Stomach smooth muscle (tissue), 2 donors: Measurements from ENCODE around the gene TMEM205.

Experiments
- H3K27ac ChIP-seq: one replicate; pipeline ENCODE4 v1.7.0; 2013; ENCODE audit warnings: mild to moderate bottlenecking, low read length, inconsistent platforms
- H3K27me3 ChIP-seq, 2 donors: one replicate each; pipeline ENCODE4 v1.7.0; 2013; ENCODE audit warnings: low read length in 2 of 2; ENCODE audit not compliant: insufficient read depth in 2 of 2, control insufficient read depth in 1 of 2
- H3K36me3 ChIP-seq, 2 donors: one replicate each; pipeline ENCODE4 v1.7.0; 2013; ENCODE audit warnings: low read length in 2 of 2; ENCODE audit not compliant: control insufficient read depth in 2 of 2, insufficient read depth in 2 of 2
- H3K4me1 ChIP-seq: one replicate; pipeline ENCODE4 v1.7.0; 2013; ENCODE audit warnings: low read length; ENCODE audit not compliant: control insufficient read depth, insufficient read depth
- H3K4me3 ChIP-seq, 2 donors: one replicate each; pipeline ENCODE4 v1.7.0; 2013; ENCODE audit warnings: low read length in 2 of 2
- H3K9ac ChIP-seq, 2 donors: one replicate each; pipeline ENCODE4 v1.7.0; 2013; ENCODE audit warnings: low read length in 2 of 2, mild to moderate bottlenecking in 1 of 2
- H3K9me3 ChIP-seq, 2 donors: one replicate each; pipeline ENCODE4 v1.7.0; 2013; ENCODE audit warnings: low read length in 2 of 2; ENCODE audit not compliant: control insufficient read depth in 2 of 2
- donor health status: healthy.
- donor health status: Pancreatic carcinoma.

Gene TMEM205

DNA sequence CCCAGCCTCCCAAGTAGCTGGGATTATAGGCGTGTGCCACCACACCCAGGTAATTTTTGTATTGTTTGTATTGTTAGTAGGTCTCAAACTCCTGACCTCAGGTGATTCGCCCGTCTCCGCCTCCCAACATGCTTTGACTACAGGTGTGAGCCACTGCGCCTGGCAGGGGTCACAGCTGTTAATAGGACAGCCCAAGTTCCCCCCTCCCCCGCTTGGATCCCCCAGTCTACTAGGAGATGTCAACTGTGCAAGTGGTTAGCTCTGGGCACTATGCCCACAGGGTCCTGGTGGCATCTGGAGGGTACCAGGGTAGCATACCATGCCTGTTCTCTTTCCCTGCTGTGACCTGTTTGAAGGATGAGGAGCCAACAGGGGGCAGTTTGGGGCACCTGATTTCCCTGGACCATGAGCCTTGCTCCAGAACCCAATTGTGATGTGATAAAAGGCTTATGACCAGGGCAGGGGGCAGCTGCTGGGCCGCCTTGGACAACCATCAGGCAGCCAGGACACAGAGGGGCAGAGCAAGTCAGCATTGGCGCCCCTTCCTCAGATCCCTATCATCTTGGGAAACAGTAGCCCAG is 50.3 kb downstream of the TMEM205 start, which contains the start of gene TSPAN16:
Gene TSPAN16, plus strand, starts transcription at position 496 of the 581 bp plus-strand sequence. CDS start 138 bp downstream, outside the sequence.
- Histone ChIP-seq H3K9me3 (no peaks in the 10 kb centered on the region), H3K27me3 (no peaks in the 10 kb centered on the region), H3K9ac (no peak within 1 kb of the TSS), H3K4me3 (no peak within 1 kb of the TSS), H3K36me3 (no peaks in the 10 kb centered on the region), H3K27ac (no peak within 1 kb of the TSS), H3K4me1 (peaks cover 4% of the 10 kb centered on the region)

GRCh38 chr19:11295180-11295579 is 50.9 kb downstream of the TMEM205 start:
- Histone ChIP-seq H3K27ac (no peak overlapping the region), H3K4me1 (peaks cover 4% of the 10 kb centered on the region), H3K4me3 (no peak overlapping the region), H3K9ac (no peak overlapping the region), H3K36me3 (no peaks in the 10 kb centered on the region), H3K27me3 (no peaks in the 10 kb centered on the region), H3K9me3 (no peaks in the 10 kb centered on the region)

- H3K4me1 ChIP-seq = peaks cover 4% of the 10 kb centered on the region
- H3K4me3 ChIP-seq = peak overlapping the region; percentile 17 to 66
- H3K9ac ChIP-seq = peak overlapping the region in 1 of 2 donors; percentile 60
- H3K9me3 ChIP-seq = no peaks in the 10 kb centered on the region
- H3K36me3 ChIP-seq = no peaks in the 10 kb centered on the region
- H3K27me3 ChIP-seq = no peaks in the 10 kb centered on the region
- no peak overlapping the region for H3K27ac ChIP-seq
These were observed 52.4 kb downstream of the TMEM205 start for GRCh38 chr19:11293433-11294389.
